H9 (cell line): ENCODE data around the gene ZSCAN29. TPM values are rescaled to one million over a fixed set of nuclear protein-coding genes. Genes with fewer than 3 reads are reported as not detected.

Source experiments
- DNase-seq: peaks from one replicate; pipeline ENCODE4 v3.0.0-alpha.2; 2017
- H2AFZ ChIP-seq: one replicate; pipeline ENCODE4 v1.6.1; 2013; ENCODE audit warnings: mild to moderate bottlenecking, low read length, control low read depth, moderate library complexity
- H2AK5ac ChIP-seq: 2 replicates; pipeline ENCODE4 v1.6.1; 2013; ENCODE audit warnings: low read length, control low read depth, mixed read lengths; ENCODE audit not compliant: insufficient read length
- H2BK120ac ChIP-seq: one replicate; pipeline ENCODE4 v1.6.1; 2013; ENCODE audit warnings: low read depth, mild to moderate bottlenecking, low read length, control low read depth, inconsistent platforms; ENCODE audit not compliant: poor library complexity, severe bottlenecking
- H2BK12ac ChIP-seq: 2 replicates; pipeline ENCODE4 v1.6.1; 2013; ENCODE audit warnings: low read length, control low read depth, mixed read lengths, low read depth; ENCODE audit not compliant: insufficient read length
- H2BK15ac ChIP-seq: 2 replicates; pipeline ENCODE4 v1.6.1; 2013; ENCODE audit warnings: low read depth, low read length, control low read depth
- H2BK20ac ChIP-seq: one replicate; pipeline ENCODE4 v1.6.1; 2013; ENCODE audit warnings: low read depth, mild to moderate bottlenecking, low read length, control low read depth, inconsistent platforms; ENCODE audit not compliant: poor library complexity, severe bottlenecking
- H2BK5ac ChIP-seq: 2 replicates; pipeline ENCODE4 v1.6.1; 2013; ENCODE audit warnings: low read length, control low read depth, mixed read lengths; ENCODE audit not compliant: insufficient read length
- H3K14ac ChIP-seq: 2 replicates; pipeline ENCODE4 v1.6.1; 2013; ENCODE audit warnings: low read length, control low read depth; ENCODE audit not compliant: insufficient read depth
- H3K18ac ChIP-seq: 2 replicates; pipeline ENCODE4 v1.6.1; 2013; ENCODE audit warnings: low read depth, mild to moderate bottlenecking, mixed read lengths, low read length, control low read depth; ENCODE audit not compliant: insufficient read length
- H3K23ac ChIP-seq: 2 replicates; pipeline ENCODE4 v1.6.1; 2013; ENCODE audit warnings: low read length, control low read depth, mixed read lengths, low read depth; ENCODE audit not compliant: insufficient read length
- H3K23me2 ChIP-seq: 2 replicates; pipeline ENCODE4 v1.6.1; 2013; ENCODE audit warnings: low read depth, mild to moderate bottlenecking, mixed read lengths, low read length, control low read depth; ENCODE audit not compliant: insufficient read length, poor library complexity, severe bottlenecking
- H3K27ac ChIP-seq: 2 replicates; pipeline ENCODE4 v1.5.1; 2013; ENCODE audit warnings: low read length, control low read depth, mixed read lengths, low read depth; ENCODE audit not compliant: insufficient read length
- H3K27me3 ChIP-seq: 2 replicates; pipeline ENCODE4 v1.6.1; 2013; ENCODE audit warnings: low read length, control low read depth, inconsistent platforms; ENCODE audit not compliant: insufficient read depth
- H3K4ac ChIP-seq: 2 replicates; pipeline ENCODE4 v1.6.1; 2013; ENCODE audit warnings: low read depth, mild to moderate bottlenecking, control low read depth, inconsistent platforms, low read length, moderate library complexity
- H3K4me1 ChIP-seq: 2 replicates; pipeline ENCODE4 v1.6.1; 2013; ENCODE audit warnings: low read length, control low read depth, inconsistent platforms; ENCODE audit not compliant: insufficient read depth
- H3K4me2 ChIP-seq: 2 replicates; pipeline ENCODE4 v1.6.1; 2013; ENCODE audit warnings: low read length, control low read depth, mixed read lengths; ENCODE audit not compliant: insufficient read length, insufficient read depth
- H3K56ac ChIP-seq: 2 replicates; pipeline ENCODE4 v1.6.1; 2013; ENCODE audit warnings: low read depth, mild to moderate bottlenecking, mixed read lengths, low read length, control low read depth; ENCODE audit not compliant: insufficient read length
- H3K79me1 ChIP-seq: 2 replicates; pipeline ENCODE4 v1.6.1; 2013; ENCODE audit warnings: low read depth, mild to moderate bottlenecking, moderate library complexity, low read length, control low read depth, inconsistent platforms; ENCODE audit not compliant: insufficient read depth, poor library complexity, severe bottlenecking
- H3K79me2 ChIP-seq: 2 replicates; pipeline ENCODE4 v1.6.1; 2013; ENCODE audit warnings: low read length, control low read depth, inconsistent platforms; ENCODE audit not compliant: insufficient read depth
- H3K9ac ChIP-seq: 2 replicates; pipeline ENCODE4 v1.6.1; 2013; ENCODE audit warnings: low read length, control low read depth, mixed read lengths; ENCODE audit not compliant: insufficient read length; ENCODE audit errors: extremely low read depth
- H3K9me3 ChIP-seq: one replicate; pipeline ENCODE4 v1.6.1; 2013; ENCODE audit warnings: low read depth, low read length, inconsistent platforms; ENCODE audit not compliant: control insufficient read depth
- H3T11ph ChIP-seq: one replicate; pipeline ENCODE4 v1.6.1; 2013; ENCODE audit warnings: mild to moderate bottlenecking, low read length, control low read depth, inconsistent platforms
- H4K20me1 ChIP-seq: one replicate; pipeline ENCODE4 v1.6.1; 2013; ENCODE audit not compliant: control insufficient read depth, insufficient read length, insufficient read depth
- H4K5ac ChIP-seq: 2 replicates; pipeline ENCODE4 v1.6.1; 2013; ENCODE audit warnings: low read depth, mild to moderate bottlenecking, mixed read lengths, low read length, control low read depth; ENCODE audit not compliant: insufficient read length
- H4K8ac ChIP-seq: replicated peaks from 2 replicates; pipeline ENCODE4 v1.6.1; 2013; ENCODE audit warnings: low read length, control low read depth, mixed read lengths, low read depth; ENCODE audit not compliant: insufficient read length
- H4K91ac ChIP-seq: 2 replicates; pipeline ENCODE4 v1.6.1; 2013; ENCODE audit warnings: low read depth, mild to moderate bottlenecking, moderate library complexity, mixed read lengths, low read length, control low read depth; ENCODE audit not compliant: insufficient read length
- H3K27ac Mint-ChIP-seq, 3 experiments: 2 replicates in 2 of 3; 3 replicates in 1 of 3; pipeline ENCODE4 v1.8.0; 2020 to 2021; ENCODE audit warnings: mixed read lengths in 3 of 3, mild to moderate bottlenecking in 1 of 3, moderate library complexity in 1 of 3
- H3K27me3 Mint-ChIP-seq: 2 replicates; pipeline ENCODE4 v1.8.0; 2021; ENCODE audit warnings: low read depth, mild to moderate bottlenecking, moderate library complexity, mixed read lengths
- H3K36me3 Mint-ChIP-seq, 3 experiments: 2 replicates in 2 of 3; 3 replicates in 1 of 3; pipeline ENCODE4 v1.8.0; 2020 to 2021; ENCODE audit warnings: low read depth in 3 of 3, mixed read lengths in 3 of 3; ENCODE audit not compliant: insufficient read depth in 1 of 3
- H3K4me1 Mint-ChIP-seq, 2 experiments: 2 replicates each; pipeline ENCODE4 v1.8.0; 2020; ENCODE audit warnings: mixed read lengths in 2 of 2
- H3K4me3 Mint-ChIP-seq, 2 experiments: 2 replicates in 1 of 2; 3 replicates in 1 of 2; pipeline ENCODE4 v1.8.0; 2020 to 2021; ENCODE audit warnings: mild to moderate bottlenecking in 2 of 2, mixed read lengths in 2 of 2, moderate library complexity in 1 of 2
- H3K9me3 Mint-ChIP-seq, 2 experiments: 2 replicates in 1 of 2; 3 replicates in 1 of 2; pipeline ENCODE4 v1.8.0; 2020; ENCODE audit warnings: mild to moderate bottlenecking in 2 of 2, mixed read lengths in 2 of 2, moderate library complexity in 1 of 2
- CTCF ChIP-seq: fragments of 200-600 bp; sonication (generic); conservative IDR thresholded peaks from 3 replicates; pipeline ENCODE4 v1.8.0; 2021; ENCODE audit warnings: antibody characterized with exemption, mild to moderate bottlenecking
- WGBS: extraction: QIAGEN DNeasy Blood & Tissue Kit; methylation state at CpG from one replicate; pipeline ENCODE4 v1.1.7; 2013; ENCODE audit warnings: missing lambda C conversion rate, low lambda C conversion rate, mixed read lengths; ENCODE audit not compliant: insufficient read length; ENCODE audit errors: extremely low coverage; 5-methylcytosine and 5-hydroxymethylcytosine counted together
- total RNA-seq: library from RNA; stranded (reverse); gene quantifications from 2 replicates; pipeline ENCODE4 v1.2.1, GENCODE V29; 2021

The ZSCAN29 gene
- total RNA-seq, 1 experiment from 2014 or later, result 52.5 TPM

DNA sequence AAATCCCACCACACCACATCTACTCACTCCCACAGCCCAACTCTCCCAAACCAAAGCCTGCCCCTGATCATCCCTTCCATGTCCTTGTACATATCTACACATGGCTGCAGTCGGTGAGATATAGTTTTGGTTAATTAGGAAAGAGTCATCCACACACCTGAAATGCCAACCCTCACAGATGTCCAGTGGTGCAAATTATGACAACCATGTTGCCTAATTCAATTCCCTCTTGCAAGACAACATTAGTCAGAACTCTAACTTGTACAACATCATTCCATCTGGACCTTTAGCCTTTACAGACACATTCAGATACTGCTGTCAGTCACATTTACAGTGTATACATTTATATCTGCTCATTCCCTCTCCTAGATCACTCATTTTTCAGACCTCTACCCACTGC is 41.3 kb upstream of the ZSCAN29 start:
- Mint-ChIP-seq H3K36me3 (peaks cover 57 to 92% (median 86%) of the 10 kb centered on the region in 3 experiments), H3K4me3 (no peak overlapping the region), H3K4me1 (no peaks in the 10 kb centered on the region), H3K27ac (peak overlapping the region in 2 of 3 experiments; percentile 5 to 20; a peak in 1 of 7 replicates), H3K9me3 (no peaks in the 10 kb centered on the region), H3K27me3 (no peaks in the 10 kb centered on the region)
- no peak for TF ChIP-seq CTCF
- Histone ChIP-seq H3T11ph (no peak overlapping the region), H3K79me1 (no peaks in the 10 kb centered on the region), H2BK15ac (no peak overlapping the region), H4K8ac (no peak overlapping the region), H3K4me1 (no peaks in the 10 kb centered on the region), H2BK5ac (no peak overlapping the region), H2BK120ac (no peak overlapping the region), H4K91ac (no peak overlapping the region), H3K4ac (no peak overlapping the region), H3K9me3 (no peaks in the 10 kb centered on the region), H2AK5ac (no peak overlapping the region), H3K27me3 (no peaks in the 10 kb centered on the region), H2BK20ac (no peak overlapping the region), H3K9ac (no peak overlapping the region), H3K56ac (no peak overlapping the region), H3K27ac (no peak overlapping the region), H3K14ac (no peak overlapping the region), H2BK12ac (no peak overlapping the region), H3K4me2 (no peak overlapping the region), H3K79me2 (no peaks in the 10 kb centered on the region), H4K5ac (no peak overlapping the region), H3K18ac (no peak overlapping the region), H4K20me1 (no peaks in the 10 kb centered on the region), H2AFZ (no peak overlapping the region), H3K23ac (no peak overlapping the region), H3K23me2 (no peaks in the 10 kb centered on the region)
- WGBS, result no CpG with 5 or more reads among the region's 1 CpG
- DNase-seq, result no peak
